GM18867 (cell line): ENCODE results near the gene NNAT.

Experiments
- ATAC-seq: cut with Tn5 transposase; IDR thresholded peaks from one replicate; pipeline ENCODE4 v1.9.1; 2021; ENCODE audit warnings: mild to moderate bottlenecking, moderate library complexity; ENCODE audit not compliant: unreplicated experiment

The NNAT gene

GRCh38 chr20:37523012-37523391 is 2.0 kb downstream of the NNAT start:
- no peak for ATAC-seq

- no peak for ATAC-seq
Measured at GRCh38 chr20:37523911-37524700, 3.1 kb downstream of the NNAT start.

- no peak for ATAC-seq
Measured at GRCh38 chr20:37524859-37525708, 4.0 kb downstream of the NNAT start.

GRCh38 chr20:37525810-37526209 is 4.8 kb downstream of the NNAT start:
- ATAC-seq, result no peak

GRCh38 chr20:37526238-37526838 is 5.3 kb downstream of the NNAT start:
- ATAC-seq, result no peak

- ATAC-seq, result no peak
Measured at GRCh38 chr20:37526839-37527637, 6.0 kb downstream of the NNAT start.

GRCh38 chr20:37527638-37528445 is 6.8 kb downstream of the NNAT start, which contains the start of gene BLCAP:
Gene BLCAP (minus strand): TSS chr20:37527876. CDS start chr20:37519174, 8,702 bp downstream.
- peak; percentile 64 for ATAC-seq

GRCh38 chr20:37528446-37529213 is 7.6 kb downstream of the NNAT start:
- ATAC-seq, result no peak

GRCh38 chr20:37529214-37529967 is 8.3 kb downstream of the NNAT start:
- no peak for ATAC-seq

GRCh38 chr20:37529968-37530600 is 9.0 kb downstream of the NNAT start:
- no peak for ATAC-seq

GRCh38 chr20:37530696-37531095 is 9.6 kb downstream of the NNAT start:
- ATAC-seq, result no peak

- ATAC-seq, result no peak
Measured at GRCh38 chr20:37531856-37532255, 10.8 kb downstream of the NNAT start.

GRCh38 chr20:37533154-37533715 is 12.2 kb downstream of the NNAT start:
- ATAC-seq, result no peak

- peak; percentile 79 for ATAC-seq
Measured at GRCh38 chr20:37534401-37535157, 13.5 kb downstream of the NNAT start.

GRCh38 chr20:37535443-37536132 is 14.5 kb downstream of the NNAT start:
- no peak for ATAC-seq

GRCh38 chr20:37537505-37537904 is 16.5 kb downstream of the NNAT start:
- no peak for ATAC-seq
